ENCODE measurements around the gene RTL1.

Gene RTL1

DNA sequence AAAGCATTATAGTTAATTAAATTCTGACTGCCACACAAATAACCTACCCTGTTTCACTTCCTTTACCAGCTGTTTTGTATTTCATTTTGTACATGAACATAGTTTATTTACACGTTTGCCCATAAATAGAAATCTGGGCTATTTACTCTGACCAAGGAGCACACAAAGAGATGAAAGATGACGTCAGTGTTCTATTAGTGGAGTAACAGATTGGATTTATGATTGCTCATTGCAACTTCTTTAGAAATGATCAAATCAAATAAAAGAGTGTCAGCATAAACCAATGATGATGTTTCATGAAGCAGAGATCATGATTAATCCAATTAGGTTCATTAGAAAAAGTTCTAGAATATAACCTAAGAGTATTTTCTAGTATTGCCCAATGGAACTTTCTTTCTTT, 12.0 kb upstream of the RTL1 start:
- Histone ChIP-seq H3K27me3 (ENCODE audit: low read length) (no peaks in the 10 kb centered on the region), H3K9me2 (replicated peaks; ENCODE audit: insufficient read depth, low read length) (no peaks in the 10 kb centered on the region), H4K20me1 (ENCODE audit: low read depth, low read length) (no peaks in the 10 kb centered on the region), H3F3A (ENCODE audit: insufficient read depth) (no peaks in the 10 kb centered on the region), H3K9me3 (ENCODE audit: insufficient read depth, low read length) (no peaks in the 10 kb centered on the region), H3K9ac (ENCODE audit: low read length) (no peak overlapping the region), H2AFZ (ENCODE audit: low read depth, low read length, severe bottlenecking) (no peak overlapping the region), H3K27ac (ENCODE audit: low read depth, low read length) (no peak overlapping the region), H3K79me2 (ENCODE audit: insufficient read depth, low read length) (no peaks in the 10 kb centered on the region), H3K4me2 (ENCODE audit: low read depth, low read length, poor library complexity, severe bottlenecking) (no peak overlapping the region), H3K36me3 (ENCODE audit: low read length) (no peaks in the 10 kb centered on the region), H3K4me3 (ENCODE audit: insufficient read depth, low read length, poor library complexity, severe bottlenecking) (no peak overlapping the region)
- no peak for TF ChIP-seq EZH2phosphoT487 (conservative IDR thresholded peaks at IDR 0.05; ENCODE audit: low read length)
- TF ChIP-seq, protein P1, sequence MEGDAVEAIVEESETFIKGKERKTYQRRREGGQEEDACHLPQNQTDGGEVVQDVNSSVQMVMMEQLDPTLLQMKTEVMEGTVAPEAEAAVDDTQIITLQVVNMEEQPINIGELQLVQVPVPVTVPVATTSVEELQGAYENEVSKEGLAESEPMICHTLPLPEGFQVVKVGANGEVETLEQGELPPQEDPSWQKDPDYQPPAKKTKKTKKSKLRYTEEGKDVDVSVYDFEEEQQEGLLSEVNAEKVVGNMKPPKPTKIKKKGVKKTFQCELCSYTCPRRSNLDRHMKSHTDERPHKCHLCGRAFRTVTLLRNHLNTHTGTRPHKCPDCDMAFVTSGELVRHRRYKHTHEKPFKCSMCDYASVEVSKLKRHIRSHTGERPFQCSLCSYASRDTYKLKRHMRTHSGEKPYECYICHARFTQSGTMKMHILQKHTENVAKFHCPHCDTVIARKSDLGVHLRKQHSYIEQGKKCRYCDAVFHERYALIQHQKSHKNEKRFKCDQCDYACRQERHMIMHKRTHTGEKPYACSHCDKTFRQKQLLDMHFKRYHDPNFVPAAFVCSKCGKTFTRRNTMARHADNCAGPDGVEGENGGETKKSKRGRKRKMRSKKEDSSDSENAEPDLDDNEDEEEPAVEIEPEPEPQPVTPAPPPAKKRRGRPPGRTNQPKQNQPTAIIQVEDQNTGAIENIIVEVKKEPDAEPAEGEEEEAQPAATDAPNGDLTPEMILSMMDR (IDR thresholded peaks at IDR 0.05; ENCODE audit: insufficient read depth, low read length, poor library complexity, severe bottlenecking): no peak

DNA sequence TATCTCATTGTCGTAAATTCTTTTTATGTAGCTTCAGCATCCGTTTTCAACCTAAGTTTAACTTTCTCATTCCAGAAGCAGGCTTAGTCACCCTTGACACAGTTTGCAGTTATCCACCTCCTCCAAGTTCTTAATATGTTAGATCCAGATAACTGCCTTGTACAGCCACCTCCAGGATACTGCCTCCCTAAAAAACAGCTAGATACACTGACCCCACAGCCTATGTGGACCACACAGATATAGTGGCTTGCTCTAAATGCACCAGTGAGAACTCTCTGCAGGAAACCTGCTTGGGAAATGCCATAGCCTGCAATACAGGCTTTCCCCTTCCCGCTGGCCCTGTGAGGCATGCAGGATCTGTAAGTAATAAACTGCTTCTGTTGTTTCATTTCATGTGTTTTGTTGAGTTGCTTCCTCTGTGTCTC, 11.1 kb upstream of the RTL1 start:
- Histone ChIP-seq H3F3A (ENCODE audit: insufficient read depth) (no peaks in the 10 kb centered on the region), H3K9me3 (ENCODE audit: insufficient read depth, low read length) (no peaks in the 10 kb centered on the region), H3K27ac (ENCODE audit: low read depth, low read length) (no peak overlapping the region), H3K4me3 (ENCODE audit: insufficient read depth, low read length, poor library complexity, severe bottlenecking) (no peak overlapping the region), H3K27me3 (ENCODE audit: low read length) (no peaks in the 10 kb centered on the region), H2AFZ (ENCODE audit: low read depth, low read length, severe bottlenecking) (no peak overlapping the region), H3K79me2 (ENCODE audit: insufficient read depth, low read length) (no peaks in the 10 kb centered on the region), H3K9ac (ENCODE audit: low read length) (no peak overlapping the region), H3K36me3 (ENCODE audit: low read length) (no peaks in the 10 kb centered on the region), H3K4me2 (ENCODE audit: low read depth, low read length, poor library complexity, severe bottlenecking) (no peak overlapping the region), H3K9me2 (replicated peaks; ENCODE audit: insufficient read depth, low read length) (no peaks in the 10 kb centered on the region), H4K20me1 (ENCODE audit: low read depth, low read length) (no peaks in the 10 kb centered on the region)
- TF ChIP-seq, protein P1 (IDR thresholded peaks at IDR 0.05; ENCODE audit: insufficient read depth, low read length, poor library complexity, severe bottlenecking): no peak

GRCh38 chr14:100911665-100912316, 8.3 kb upstream of the RTL1 start:
- Histone ChIP-seq H3K9me3 (ENCODE audit: insufficient read depth, low read length) (no peaks in the 10 kb centered on the region), H3K27me3 (ENCODE audit: low read length) (no peaks in the 10 kb centered on the region), H4K20me1 (ENCODE audit: low read depth, low read length) (no peaks in the 10 kb centered on the region), H3K79me2 (ENCODE audit: insufficient read depth, low read length) (no peaks in the 10 kb centered on the region), H3K4me3 (ENCODE audit: insufficient read depth, low read length, poor library complexity, severe bottlenecking) (no peak overlapping the region), H3F3A (ENCODE audit: insufficient read depth) (no peaks in the 10 kb centered on the region), H2AFZ (ENCODE audit: low read depth, low read length, severe bottlenecking) (no peak overlapping the region), H3K36me3 (ENCODE audit: low read length) (no peaks in the 10 kb centered on the region), H3K27ac (ENCODE audit: low read depth, low read length) (no peak overlapping the region), H3K4me2 (ENCODE audit: low read depth, low read length, poor library complexity, severe bottlenecking) (no peak overlapping the region), H3K9ac (ENCODE audit: low read length) (no peak overlapping the region), H3K9me2 (replicated peaks; ENCODE audit: insufficient read depth, low read length) (no peaks in the 10 kb centered on the region)
- no peak for TF ChIP-seq EZH2phosphoT487 (conservative IDR thresholded peaks at IDR 0.05; ENCODE audit: low read length)
- TF ChIP-seq, protein P1 (IDR thresholded peaks at IDR 0.05; ENCODE audit: insufficient read depth, low read length, poor library complexity, severe bottlenecking): no peak
